IMR-90 (cell line): ENCODE data around the gene LYPD8. TPM values are rescaled to one million over a fixed set of nuclear protein-coding genes. Genes with fewer than 3 reads are reported as not detected.

Experiments used
- ATAC-seq: fragments of 200-7000 bp; cut with Tn5 transposase; 2 replicates; pipeline ENCODE4 v1.9.1; 2020; ENCODE audit warnings: low read depth, mild to moderate bottlenecking, moderate library complexity
- BruUV-seq: library from RNA; stranded (reverse); fragments of 400-500 nt; replicated peaks from 2 replicates; lab custom pipeline; 2021; lab: Mats Ljungman, UMichigan
- CTCF ChIA-PET: fragments of 300-600 bp; formaldehyde crosslinking; extraction: SDS; loops from one replicate; lab custom pipeline; 2021; ENCODE audit warnings: antibody characterized with exemption; lab: Yijun Ruan, JAX
- POLR2A ChIA-PET: fragments of 300-600 bp; sonication (Branson Sonifier 250); formaldehyde crosslinking; loops from one replicate; lab custom pipeline; 2022; ENCODE audit warnings: antibody characterized with exemption; ENCODE audit not compliant: unreplicated experiment; lab: Charles Lee
- DNase-seq: peaks from one replicate; pipeline ENCODE4 v3.0.0; 2013
- H2AFZ ChIP-seq: replicated peaks from 2 replicates; pipeline ENCODE3; 2013; ENCODE audit warnings: low read length, mild to moderate bottlenecking; ENCODE audit not compliant: poor library complexity
- H2AK5ac ChIP-seq: 2 replicates; pipeline ENCODE4 v1.6.1; 2013; ENCODE audit warnings: low read depth, low read length, inconsistent platforms
- H2AK9ac ChIP-seq: replicated peaks from 2 replicates; pipeline ENCODE3; 2013; ENCODE audit warnings: mild to moderate bottlenecking, low read depth, low read length, moderate library complexity; ENCODE audit not compliant: poor library complexity
- H2BK120ac ChIP-seq: 2 replicates; pipeline ENCODE4 v1.6.1; 2013; ENCODE audit warnings: low read depth, low read length, inconsistent platforms
- H2BK15ac ChIP-seq: 3 replicates; pipeline ENCODE4 v1.6.1; 2013; ENCODE audit warnings: low read depth, low read length, inconsistent platforms
- H2BK20ac ChIP-seq: 2 replicates; pipeline ENCODE4 v1.6.1; 2013; ENCODE audit warnings: low read depth, mild to moderate bottlenecking, inconsistent platforms, low read length, moderate library complexity
- H2BK5ac ChIP-seq: 2 replicates; pipeline ENCODE4 v1.6.1; 2013; ENCODE audit warnings: mild to moderate bottlenecking, low read depth, low read length, inconsistent platforms; ENCODE audit not compliant: poor library complexity, severe bottlenecking
- H3K14ac ChIP-seq: replicated peaks from 2 replicates; pipeline ENCODE4 v1.6.1; 2013; ENCODE audit warnings: low read depth, low read length, inconsistent platforms
- H3K18ac ChIP-seq: 2 replicates; pipeline ENCODE4 v1.6.1; 2013; ENCODE audit warnings: low read depth, low read length, control low read depth
- H3K23ac ChIP-seq: 2 replicates; pipeline ENCODE4 v1.6.1; 2013; ENCODE audit warnings: low read depth, low read length, inconsistent platforms
- H3K27ac ChIP-seq: 2 replicates; pipeline ENCODE4 v1.5.1; 2013; ENCODE audit warnings: mild to moderate bottlenecking, control low read depth, low read length; ENCODE audit not compliant: insufficient read depth
- H3K27me3 ChIP-seq: 2 replicates; pipeline ENCODE4 v1.6.1; 2013; ENCODE audit warnings: low read length; ENCODE audit not compliant: control insufficient read depth, insufficient read depth
- H3K36me3 ChIP-seq: 2 replicates; pipeline ENCODE4 v1.6.1; 2013; ENCODE audit warnings: low read length, mixed read lengths; ENCODE audit not compliant: control insufficient read depth, insufficient read depth
- H3K4ac ChIP-seq: 2 replicates; pipeline ENCODE4 v1.6.1; 2013; ENCODE audit warnings: low read depth, low read length, inconsistent platforms
- H3K4me1 ChIP-seq: 2 replicates; pipeline ENCODE4 v1.6.1; 2013; ENCODE audit warnings: low read length, mixed read lengths; ENCODE audit not compliant: control insufficient read depth, insufficient read depth
- H3K4me2 ChIP-seq: 2 replicates; pipeline ENCODE4 v1.6.1; 2013; ENCODE audit warnings: low read depth, mild to moderate bottlenecking, control low read depth, low read length, moderate library complexity
- H3K4me3 ChIP-seq: 2 replicates; pipeline ENCODE4 v1.5.1; 2013; ENCODE audit warnings: low read depth, mild to moderate bottlenecking, control low read depth, low read length, moderate library complexity; ENCODE audit not compliant: insufficient read depth
- H3K56ac ChIP-seq: 2 replicates; pipeline ENCODE4 v1.6.1; 2013; ENCODE audit warnings: low read length, inconsistent platforms; ENCODE audit not compliant: insufficient read depth; ENCODE audit errors: extremely low read depth
- H3K79me1 ChIP-seq, 2 experiments: 2 replicates each; pipeline ENCODE4 v1.6.1; 2013; ENCODE audit warnings: low read length in 2 of 2, inconsistent platforms in 1 of 2, low read depth in 1 of 2
- H3K9ac ChIP-seq: 2 replicates; pipeline ENCODE4 v1.6.1; 2013; ENCODE audit warnings: low read depth, low read length, control low read depth
- H3K9me1 ChIP-seq: 2 replicates; pipeline ENCODE4 v1.6.1; 2013; ENCODE audit warnings: low read length, inconsistent platforms; ENCODE audit not compliant: insufficient read depth
- H3K9me3 ChIP-seq: 2 replicates; pipeline ENCODE4 v1.6.1; 2013; ENCODE audit warnings: low read length; ENCODE audit not compliant: control insufficient read depth, insufficient read depth
- H4K20me1 ChIP-seq: 2 replicates; pipeline ENCODE4 v1.6.1; 2013; ENCODE audit warnings: low read length, inconsistent platforms; ENCODE audit not compliant: insufficient read depth
- H4K5ac ChIP-seq: 2 replicates; pipeline ENCODE4 v1.6.1; 2013; ENCODE audit warnings: mild to moderate bottlenecking, low read depth, low read length, control low read depth
- H4K8ac ChIP-seq, 2 experiments: 2 replicates each; pipeline ENCODE4 v1.6.1; 2013; ENCODE audit warnings: low read depth in 2 of 2, low read length in 2 of 2, control low read depth in 1 of 2, inconsistent platforms in 1 of 2
- H4K91ac ChIP-seq: 2 replicates; pipeline ENCODE4 v1.6.1; 2013; ENCODE audit warnings: low read depth, low read length, inconsistent platforms; ENCODE audit not compliant: insufficient read depth
- CHD1 ChIP-seq: IDR thresholded peaks from 2 replicates; pipeline ENCODE4 v1.6.1; 2012; ENCODE audit warnings: low read depth, low read length, improper control_type of control experiment
- CTCF ChIP-seq: conservative IDR thresholded peaks from 2 replicates; pipeline ENCODE4 v1.5.1; 2012; ENCODE audit warnings: mild to moderate bottlenecking, low read depth, low read length, improper control_type of control experiment
- ELK1 ChIP-seq: fragments of 150-350 bp; IDR thresholded peaks from 2 replicates; pipeline ENCODE4 v1.6.1; 2016; ENCODE audit warnings: low read depth, mild to moderate bottlenecking, low read length, moderate library complexity, borderline replicate concordance
- MAFK ChIP-seq: IDR thresholded peaks from 2 replicates; pipeline ENCODE4 v1.6.1; 2012; ENCODE audit warnings: low read depth, low read length, improper control_type of control experiment
- MXI1 ChIP-seq: IDR thresholded peaks from 2 replicates; pipeline ENCODE4 v1.6.1; 2012; ENCODE audit warnings: low read depth, mild to moderate bottlenecking, low read length, moderate library complexity, borderline replicate concordance
- NFE2L2 ChIP-seq: fragments of 150-350 bp; IDR thresholded peaks from 2 replicates; pipeline ENCODE4 v1.6.1; 2016; ENCODE audit warnings: low read depth, mild to moderate bottlenecking, low read length
- POLR2A ChIP-seq: IDR thresholded peaks from 2 replicates; pipeline ENCODE4 v1.6.1; 2012; ENCODE audit warnings: mild to moderate bottlenecking, low read depth, low read length
- RAD21 ChIP-seq: IDR thresholded peaks from 2 replicates; pipeline ENCODE4 v1.6.1; 2012; ENCODE audit warnings: low read length, improper control_type of control experiment
- RCOR1 ChIP-seq: IDR thresholded peaks from 2 replicates; pipeline ENCODE4 v1.6.1; 2012; ENCODE audit warnings: mild to moderate bottlenecking, low read length, improper control_type of control experiment; ENCODE audit not compliant: insufficient replicate concordance
- RFX5 ChIP-seq: IDR thresholded peaks from 2 replicates; pipeline ENCODE4 v1.8.0; 2012; ENCODE audit warnings: low read depth, mild to moderate bottlenecking, low read length, moderate library complexity
- SMC3 ChIP-seq: fragments of 150-350 bp; IDR thresholded peaks from 2 replicates; pipeline ENCODE4 v1.6.1; 2016; ENCODE audit warnings: low read depth, mild to moderate bottlenecking, antibody characterized with exemption, low read length, moderate library complexity
- WGBS, 2 experiments: methylation state at CpG; one replicate each; pipeline versions ENCODE4 v1.1.5 to v1.1.7; 2013; ENCODE audit warnings: missing lambda C conversion rate in 2 of 2; ENCODE audit not compliant: insufficient read length in 1 of 2; ENCODE audit errors: extremely low coverage in 2 of 2; 5-methylcytosine and 5-hydroxymethylcytosine counted together
- dilution Hi-C: fragments of 300-500 bp; cut with HindIII; formaldehyde crosslinking; loops from one replicate; pipeline ENCODE4 v1.14.3; 2018; ENCODE audit warnings: low sequenced_read_pairs; ENCODE audit not compliant: unreplicated experiment
- in situ Hi-C: fragments of 300-500 bp; cut with MboI; formaldehyde crosslinking; loops from 3 replicates; pipeline ENCODE4 v1.14.3; 2019; ENCODE audit warnings: low sequenced_read_pairs, inconsistent platforms, mixed read lengths
- intact Hi-C: fragments of 100-400 bp; cut with micrococcal nuclease; formaldehyde crosslinking; loops from 2 replicates; pipeline ENCODE4 v1.10.0; 2022
- polyA plus RNA-seq, 3 experiments: library from polyadenylated mRNA; depleted of rRNA; stranded (reverse); fragments of >200 nt; gene quantifications; 2 replicates each; pipeline ENCODE4 v1.2.3, GENCODE V29; 2012; ENCODE audit warnings: low replicate concordance in 1 of 3
- total RNA-seq: library from RNA; depleted of rRNA; stranded (reverse); fragments of >200 nt; gene quantifications from 2 replicates; pipeline ENCODE4 v1.2.3, GENCODE V29; 2012

LYPD8 gene
- total and polyA plus RNA-seq, 2 of the 4 experiments (the other 2 are of a cell fraction), result not detected

DNA sequence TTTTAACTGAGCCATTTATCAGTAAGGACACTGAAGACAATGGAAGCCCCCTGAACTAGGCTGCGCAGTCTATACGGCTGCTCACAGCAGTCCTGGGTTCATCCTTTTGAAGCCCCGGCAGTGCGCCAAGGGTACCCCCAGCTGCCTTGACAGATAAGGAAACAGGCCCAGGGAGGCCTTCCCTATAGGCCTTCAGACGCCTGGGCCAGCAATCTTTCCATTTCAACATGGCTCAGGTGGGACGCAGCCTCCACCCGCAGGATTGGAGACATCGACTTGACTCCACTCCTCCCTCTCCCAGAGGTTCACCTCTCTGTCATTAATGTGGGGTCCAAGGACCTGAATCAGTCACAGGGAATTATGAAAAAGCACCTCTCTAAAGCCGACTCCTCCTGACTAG lies 2.8 kb upstream of the LYPD8 start:
- DNase-seq, result no peak
- Histone ChIP-seq H3K14ac (no peak overlapping the region), H2BK120ac (no peak overlapping the region), H3K27ac (no peak overlapping the region), H3K56ac (no peak overlapping the region), H4K8ac (no peak overlapping the region), H3K9ac (no peak overlapping the region), H4K5ac (no peak overlapping the region), H2BK20ac (no peak overlapping the region), H3K18ac (no peak overlapping the region), H2AK9ac (no peak overlapping the region), H3K4me3 (no peak overlapping the region), H3K23ac (no peak overlapping the region), H3K4me1 (no peaks in the 10 kb centered on the region), H3K27me3 (no peaks in the 10 kb centered on the region), H2BK15ac (no peak overlapping the region), H3K36me3 (no peaks in the 10 kb centered on the region), H3K9me1 (no peaks in the 10 kb centered on the region), H4K91ac (no peak overlapping the region), H3K4ac (no peak overlapping the region), H4K20me1 (no peaks in the 10 kb centered on the region), H3K9me3 (peaks cover 43% of the 10 kb centered on the region), H3K4me2 (no peak overlapping the region), H2BK5ac (no peak overlapping the region), H2AFZ (no peak overlapping the region), H3K79me1 (no peaks in the 10 kb centered on the region), H2AK5ac (no peak overlapping the region)
- no TSS peak for BruUV-seq
- intact Hi-C loops, result no loop called here
- POLR2A ChIA-PET, result no interaction called here
- in situ Hi-C loops, result no loop called here
- no peak for ATAC-seq
- dilution Hi-C loops, result no loop called here
- TF ChIP-seq RCOR1 (no peak), RFX5 (no peak), ELK1 (no peak), RAD21 (no peak), SMC3 (no peak), NFE2L2 (no peak), CTCF (no peak), MAFK (no peak), CHD1 (no peak), MXI1 (no peak), POLR2A (no peak)
- CTCF ChIA-PET, result no interaction called here
- 75% methylated on average over 7 of the region's 9 CpGs; no CpG with 5 or more reads in 1 of the 2 experiments for WGBS, 2 experiments
